Large intestine (tissue), 3 donors: Measurements from ENCODE around the gene SNTG2. TPM values are rescaled to one million over a fixed set of nuclear protein-coding genes. Genes with fewer than 3 reads are reported as not detected.

Source experiments
- DNase-seq, 2 donors: peaks; one replicate each; pipeline versions ENCODE4 v3.0.0 to v3.0.0-alpha.2; 2013
- H3K27ac ChIP-seq: one replicate; pipeline ENCODE4 v1.5.1; 2013; ENCODE audit warnings: low read length
- H3K27me3 ChIP-seq: 2 replicates; pipeline ENCODE4 v1.6.1; 2013; ENCODE audit warnings: low read length; ENCODE audit not compliant: control insufficient read depth, insufficient read depth
- H3K36me3 ChIP-seq: 2 replicates; pipeline ENCODE4 v1.6.1; 2013; ENCODE audit warnings: low read length; ENCODE audit not compliant: control insufficient read depth, insufficient read depth
- H3K4me1 ChIP-seq: one replicate; pipeline ENCODE4 v1.6.1; 2013; ENCODE audit warnings: low read length; ENCODE audit not compliant: control insufficient read depth, insufficient read depth
- H3K4me3 ChIP-seq: one replicate; pipeline ENCODE4 v1.5.1; 2013; ENCODE audit warnings: low read length
- H3K9me3 ChIP-seq: one replicate; pipeline ENCODE4 v1.6.1; 2013; ENCODE audit warnings: mild to moderate bottlenecking, low read depth, low read length, moderate library complexity; ENCODE audit not compliant: control insufficient read depth
- WGBS: methylation state at CpG from one replicate; pipeline ENCODE4 v1.1.5; 2013; ENCODE audit warnings: low lambda C conversion rate; ENCODE audit not compliant: insufficient coverage; 5-methylcytosine and 5-hydroxymethylcytosine counted together
- polyA plus RNA-seq: library from polyadenylated mRNA; unstranded; fragments of 120-200 nt; gene quantifications from one replicate; pipeline ENCODE4 v1.2.1, GENCODE V29; 2013

The SNTG2 gene
- polyA plus RNA-seq, 1 donor: 0.48 TPM

GRCh38 chr2:1353124-1353523, 402.5 kb downstream of the SNTG2 start:
- no peak overlapping the region for H3K4me3 ChIP-seq
- no peaks in the 10 kb centered on the region for H3K27me3 ChIP-seq
- peaks cover 3% of the 10 kb centered on the region for H3K9me3 ChIP-seq
- no peaks in the 10 kb centered on the region for H3K4me1 ChIP-seq
- H3K36me3 ChIP-seq: no peaks in the 10 kb centered on the region
- no peak overlapping the region for H3K27ac ChIP-seq
- WGBS: no CpG with 5 or more reads among the region's 9 CpGs
- DNase-seq: no peak

DNA sequence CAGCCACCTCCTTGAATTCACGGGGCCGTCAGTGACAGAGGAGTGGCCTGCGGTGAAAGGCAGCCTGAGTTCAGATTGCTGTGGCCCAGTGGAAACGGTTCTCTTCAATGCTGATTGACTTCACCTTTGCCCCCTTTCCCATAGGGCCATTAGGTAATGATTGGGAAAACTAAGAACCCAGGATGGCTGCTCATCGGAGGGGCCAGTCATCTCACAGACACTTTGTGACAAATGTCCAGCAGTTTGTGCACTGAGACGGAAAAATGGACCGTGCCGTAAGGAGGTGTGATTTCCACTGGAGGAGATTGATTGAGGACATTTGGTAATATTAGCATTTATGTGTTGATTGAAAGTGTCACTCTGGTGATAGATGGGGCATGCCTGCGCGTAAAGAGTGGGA, 402.9 kb downstream of the SNTG2 start:
- no peak overlapping the region for H3K27ac ChIP-seq
- no peaks in the 10 kb centered on the region for H3K4me1 ChIP-seq
- H3K36me3 ChIP-seq: no peaks in the 10 kb centered on the region
- 80% methylated on average over 2 of the region's 10 CpGs for WGBS
- peaks cover 3% of the 10 kb centered on the region for H3K9me3 ChIP-seq
- no peak overlapping the region for H3K4me3 ChIP-seq
- DNase-seq: no peak
- H3K27me3 ChIP-seq: no peaks in the 10 kb centered on the region

GRCh38 chr2:1360144-1360543, 409.5 kb downstream of the SNTG2 start:
- Histone ChIP-seq H3K27ac (no peak overlapping the region), H3K9me3 (no peaks in the 10 kb centered on the region), H3K36me3 (no peaks in the 10 kb centered on the region), H3K27me3 (no peaks in the 10 kb centered on the region), H3K4me3 (no peak overlapping the region), H3K4me1 (no peaks in the 10 kb centered on the region)
- no CpG with 5 or more reads among the region's 1 CpG for WGBS
- DNase-seq: no peak

DNA sequence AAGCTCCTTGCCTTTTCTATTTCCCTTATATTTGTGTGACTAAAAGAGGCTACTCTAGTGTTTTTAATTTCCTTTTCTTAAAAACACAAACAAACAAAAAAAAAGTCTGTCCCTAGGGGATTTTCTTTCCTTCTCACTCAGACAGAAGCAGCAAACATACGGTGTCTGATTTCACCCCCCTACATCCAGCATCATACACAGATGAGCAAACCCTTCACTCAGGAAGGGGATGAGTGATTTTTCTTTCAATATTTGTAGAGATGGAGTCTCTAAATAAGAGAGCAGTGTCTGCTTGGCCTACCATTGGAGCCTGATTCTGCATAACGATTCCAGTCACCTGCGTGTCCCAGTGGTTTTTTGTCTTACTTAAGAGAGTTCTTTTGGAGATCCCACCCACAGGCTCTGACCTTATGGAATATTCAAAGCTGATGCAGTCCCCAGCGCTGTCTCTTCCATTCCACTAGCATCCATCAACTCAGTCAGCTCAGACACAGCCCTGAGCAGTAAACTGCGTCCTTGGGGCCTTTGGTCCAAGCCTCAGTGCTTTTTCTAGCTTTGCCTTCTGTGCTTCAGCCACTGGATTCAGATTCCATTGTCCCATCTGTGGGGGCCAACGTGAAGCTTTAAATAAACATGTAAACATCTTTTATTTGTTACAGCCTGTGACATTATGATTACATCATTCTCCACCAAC, 410.1 kb downstream of the SNTG2 start:
- Histone ChIP-seq H3K36me3 (no peaks in the 10 kb centered on the region), H3K9me3 (no peaks in the 10 kb centered on the region), H3K4me3 (no peak overlapping the region), H3K4me1 (no peaks in the 10 kb centered on the region), H3K27ac (no peak overlapping the region), H3K27me3 (no peaks in the 10 kb centered on the region)
- 100% methylated on average over 1 of the region's 6 CpGs for WGBS
- no peak for DNase-seq

DNA sequence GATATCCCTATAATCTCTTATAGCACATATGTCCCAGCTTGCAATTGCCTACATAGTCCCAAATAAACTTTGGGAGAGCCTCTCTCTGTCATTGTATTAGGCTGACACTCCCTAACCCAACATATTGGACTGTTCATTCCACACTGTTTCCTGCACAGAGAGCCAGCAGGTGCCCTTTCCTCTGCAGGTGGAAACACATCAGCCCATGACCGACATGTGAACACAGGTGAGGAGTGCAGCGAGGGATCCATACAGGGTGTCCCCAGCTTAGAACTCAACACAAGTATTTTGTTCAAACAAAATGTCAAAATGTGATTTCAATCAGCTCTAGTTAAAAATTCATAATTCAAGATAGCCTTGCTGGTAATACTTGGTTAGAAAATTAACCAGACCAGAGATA, 412.7 kb downstream of the SNTG2 start:
- no peaks in the 10 kb centered on the region for H3K27me3 ChIP-seq
- no CpG with 5 or more reads among the region's 2 CpGs for WGBS
- DNase-seq: no peak

GRCh38 chr2:1366546-1367134, 416.0 kb downstream of the SNTG2 start:
- DNase-seq: no peak
- Histone ChIP-seq H3K4me1 (no peaks in the 10 kb centered on the region), H3K36me3 (no peaks in the 10 kb centered on the region), H3K4me3 (no peak overlapping the region), H3K27ac (no peak overlapping the region), H3K27me3 (no peaks in the 10 kb centered on the region), H3K9me3 (no peaks in the 10 kb centered on the region)
- WGBS: 86% methylated on average over 1 of the region's 20 CpGs

More for the DNA sequence above, 412.7 kb downstream of the SNTG2 start:
- Histone ChIP-seq H3K36me3 (no peaks in the 10 kb centered on the region), H3K4me1 (no peaks in the 10 kb centered on the region), H3K27ac (no peak overlapping the region), H3K4me3 (no peak overlapping the region), H3K9me3 (no peaks in the 10 kb centered on the region)

DNA sequence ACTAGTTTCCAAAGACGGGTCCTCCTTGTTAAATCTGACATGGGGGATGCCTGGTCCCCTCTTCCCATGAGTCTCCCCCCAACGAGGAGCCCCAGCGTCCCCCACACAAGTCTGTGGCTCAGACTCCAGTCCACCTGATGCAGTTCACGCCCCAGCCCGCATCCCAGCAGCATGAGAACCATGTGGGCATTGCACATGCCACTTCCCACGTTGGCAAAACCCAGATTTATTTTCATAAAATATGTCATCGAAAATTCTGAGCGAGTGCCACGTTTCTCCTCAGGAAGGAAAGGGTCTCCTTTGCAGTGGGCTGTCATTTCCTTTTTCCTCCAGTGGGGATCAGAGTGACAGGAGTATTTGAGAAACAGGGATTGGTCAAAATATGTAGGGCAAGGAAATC, 417.0 kb downstream of the SNTG2 start:
- Histone ChIP-seq H3K27me3 (no peaks in the 10 kb centered on the region), H3K4me1 (no peaks in the 10 kb centered on the region), H3K36me3 (no peaks in the 10 kb centered on the region), H3K27ac (no peak overlapping the region), H3K4me3 (no peak overlapping the region), H3K9me3 (no peaks in the 10 kb centered on the region)
- 95% methylated on average over 3 of the region's 9 CpGs for WGBS
- DNase-seq: no peak

DNA sequence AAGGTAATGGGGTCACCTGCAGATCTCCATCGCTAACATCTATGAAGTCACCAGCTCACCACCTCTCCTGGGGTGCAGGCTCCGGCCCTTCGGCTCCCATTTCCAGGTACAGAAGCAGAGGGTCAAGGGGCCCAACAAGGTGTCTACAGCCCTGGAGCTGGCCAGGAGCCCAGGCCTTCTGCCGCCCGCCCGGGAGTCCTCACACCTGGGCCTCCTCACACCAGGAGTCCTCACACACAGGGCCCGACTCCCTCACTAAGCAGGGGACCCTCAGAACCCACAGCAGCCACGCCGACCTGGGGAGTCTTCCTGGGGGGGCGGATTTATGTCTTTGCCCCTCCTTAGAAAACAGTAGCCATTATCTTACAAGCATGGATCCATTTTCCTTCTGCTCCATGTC, 419.3 kb downstream of the SNTG2 start:
- H3K4me3 ChIP-seq: no peak overlapping the region
- no peaks in the 10 kb centered on the region for H3K9me3 ChIP-seq
- no peaks in the 10 kb centered on the region for H3K4me1 ChIP-seq
- H3K27ac ChIP-seq: no peak overlapping the region
- H3K27me3 ChIP-seq: no peaks in the 10 kb centered on the region
- no CpG with 5 or more reads among the region's 10 CpGs for WGBS
- DNase-seq: no peak
- H3K36me3 ChIP-seq: no peaks in the 10 kb centered on the region

GRCh38 chr2:1370461-1370860, 419.8 kb downstream of the SNTG2 start:
- Histone ChIP-seq H3K4me1 (no peaks in the 10 kb centered on the region), H3K27me3 (no peaks in the 10 kb centered on the region), H3K36me3 (no peaks in the 10 kb centered on the region), H3K27ac (no peak overlapping the region), H3K9me3 (no peaks in the 10 kb centered on the region), H3K4me3 (no peak overlapping the region)
- no CpG with 5 or more reads among the region's 4 CpGs for WGBS
- DNase-seq: no peak

DNA sequence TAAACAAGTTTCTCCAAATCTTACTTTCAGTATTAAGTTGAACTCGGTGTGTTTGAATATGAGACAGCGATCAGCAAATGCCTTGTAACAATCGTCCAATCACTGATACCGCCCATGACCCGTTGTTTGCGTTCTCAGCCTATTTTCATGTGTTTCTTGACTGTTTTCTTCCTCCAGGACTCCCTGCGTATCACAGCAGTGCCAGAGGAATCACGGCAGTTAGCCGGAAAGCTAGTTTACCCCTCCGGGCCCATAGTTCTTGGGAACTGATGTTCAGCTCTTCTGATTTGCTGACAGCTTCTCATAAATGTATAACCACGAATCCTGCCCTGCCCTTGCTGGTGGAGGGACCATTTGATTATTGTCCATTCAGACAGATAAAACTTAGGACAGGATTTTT, 420.4 kb downstream of the SNTG2 start:
- no peak overlapping the region for H3K4me3 ChIP-seq
- no CpG with 5 or more reads among the region's 11 CpGs for WGBS
- no peaks in the 10 kb centered on the region for H3K4me1 ChIP-seq
- no peaks in the 10 kb centered on the region for H3K36me3 ChIP-seq
- H3K27ac ChIP-seq: no peak overlapping the region
- H3K9me3 ChIP-seq: no peaks in the 10 kb centered on the region
- DNase-seq: no peak
- H3K27me3 ChIP-seq: no peaks in the 10 kb centered on the region

DNA sequence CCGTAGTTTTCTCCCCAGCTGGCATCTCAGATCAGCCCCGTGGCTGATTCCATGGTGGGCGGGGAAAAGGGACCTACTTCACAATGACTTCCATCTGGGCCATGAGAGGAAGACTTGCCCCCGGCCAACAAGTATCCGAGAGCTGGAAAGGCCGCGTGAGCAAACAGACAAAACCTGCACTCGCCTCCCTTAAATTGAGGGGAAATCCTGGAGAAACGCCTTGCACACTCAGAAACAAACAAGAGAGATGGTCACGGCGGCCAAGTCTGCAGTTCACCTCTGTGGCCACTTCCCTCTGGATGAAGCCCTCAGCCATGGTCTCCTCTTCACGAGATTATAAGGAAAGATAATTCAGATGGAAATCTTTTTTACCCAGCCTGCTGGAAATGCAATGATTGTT, 423.2 kb downstream of the SNTG2 start:
- no peaks in the 10 kb centered on the region for H3K4me1 ChIP-seq
- no peak overlapping the region for H3K4me3 ChIP-seq
- DNase-seq: no peak
- H3K36me3 ChIP-seq: no peaks in the 10 kb centered on the region
- no peaks in the 10 kb centered on the region for H3K27me3 ChIP-seq
- WGBS: no CpG with 5 or more reads among the region's 12 CpGs
- H3K27ac ChIP-seq: no peak overlapping the region
- peaks cover 4% of the 10 kb centered on the region for H3K9me3 ChIP-seq
